Spleen (tissue), 13 donors: ENCODE measurements around the gene TSACC. TPM values are rescaled to one million over a fixed set of nuclear protein-coding genes. Genes with fewer than 3 reads are reported as not detected.

Experiments used
- DNase-seq: peaks from one replicate; pipeline ENCODE4 v3.0.0-alpha.2; 2020
- H3K27ac ChIP-seq, 8 donors: fragments of 200-600 bp; sonication (generic) in 7 of 8; 1 replicate in 4 of 8; 2 replicates in 4 of 8; pipeline versions ENCODE4 v1.5.0 to v1.8.0; 2016 to 2021; ENCODE audit warnings: inconsistent platforms in 4 of 8, mild to moderate bottlenecking in 4 of 8, moderate library complexity in 1 of 8
- H3K27me3 ChIP-seq, 7 donors: fragments of 200-600 bp; sonication (generic) in 6 of 7; replicated peaks in 1 of 7; 1 replicate in 4 of 7; 2 replicates in 3 of 7; pipeline versions ENCODE4 v1.5.0 to v1.8.0; 2016 to 2021; ENCODE audit warnings: inconsistent platforms in 3 of 7, mild to moderate bottlenecking in 1 of 7
- H3K36me3 ChIP-seq, 6 donors: fragments of 200-600 bp; sonication (generic) in 5 of 6; 1 replicate in 4 of 6; 2 replicates in 2 of 6; pipeline versions ENCODE4 v1.5.0 to v1.8.0; 2016 to 2021; ENCODE audit warnings: inconsistent platforms in 2 of 6
- H3K4me1 ChIP-seq, 6 donors: fragments of 200-600 bp; sonication (generic) in 5 of 6; 1 replicate in 3 of 6; 2 replicates in 3 of 6; pipeline versions ENCODE4 v1.5.0 to v1.8.0; 2016 to 2021; ENCODE audit warnings: inconsistent platforms in 3 of 6
- H3K4me3 ChIP-seq, 8 donors: fragments of 200-600 bp; sonication (generic) in 7 of 8; 1 replicate in 4 of 8; 2 replicates in 4 of 8; pipeline versions ENCODE4 v1.5.0 to v1.8.0; 2016 to 2021; ENCODE audit warnings: inconsistent platforms in 4 of 8, mild to moderate bottlenecking in 4 of 8, moderate library complexity in 2 of 8
- H3K9me3 ChIP-seq, 8 donors: fragments of 200-600 bp; sonication (generic) in 7 of 8; 1 replicate in 4 of 8; 2 replicates in 4 of 8; pipeline versions ENCODE4 v1.5.0 to v1.8.0; 2016 to 2021; ENCODE audit warnings: inconsistent platforms in 4 of 8
- POLR2A ChIP-seq, 3 donors: fragments of 450-650 bp; IDR thresholded peaks; one replicate each; pipeline ENCODE4 v1.5.1; 2017; ENCODE audit warnings: antibody characterized with exemption in 3 of 3, mild to moderate bottlenecking in 1 of 3
- POLR2AphosphoS5 ChIP-seq, 3 donors: sonication (generic); formaldehyde crosslinking; IDR thresholded peaks; one replicate each; pipeline ENCODE4 v1.5.1; 2017; ENCODE audit warnings: antibody characterized with exemption in 3 of 3
- WGBS, 5 donors: extraction: QIAGEN DNeasy Blood & Tissue Kit in 3 of 5; methylation state at CpG; one replicate each; pipeline versions ENCODE4 v1.1.5 to v1.1.7; 2013 to 2018; 5-methylcytosine and 5-hydroxymethylcytosine counted together
- intact Hi-C: fragments of 100-400 bp; cut with DNase I; formaldehyde crosslinking; loops from one replicate; pipeline ENCODE4 v1.15.0; 2023; ENCODE audit warnings: low total_unique reads
- long read RNA-seq, 2 donors: transcript quantifications; one replicate each; lab custom pipeline, GENCODE V29; 2026
- polyA plus RNA-seq, 3 donors: library from polyadenylated mRNA; stranded (reverse); fragments of 200-250 nt; gene quantifications; one replicate each; pipeline ENCODE4 v1.2.1, GENCODE V29; 2013
- total RNA-seq, 7 donors: library from RNA; depleted of rRNA in 3 of 7; stranded (reverse); fragments of >200 nt in 3 of 7; fragmentation: NEBNext Ultra II Directional in 4 of 7; extraction: Animal tissue kit (Norgen Biotek cat#: 25700) in 4 of 7; gene quantifications; one replicate each; pipeline versions ENCODE4 v1.1.0 to v1.2.1, GENCODE V29; 2016 to 2021
- TF ChIP-seq, protein P1 (sequence below), 11 experiments: fragments of 200-600 bp in 7 of 11; fragments of 450-650 bp in 4 of 11; sonication (generic) in 4 of 11; IDR thresholded peaks in 8 of 11; conservative IDR thresholded peaks in 3 of 11; 1 replicate in 7 of 11; 2 replicates in 4 of 11; pipeline versions ENCODE4 v1.4.0 to v1.8.0; 2016 to 2021; ENCODE audit warnings: antibody characterized with exemption in 11 of 11, inconsistent platforms in 4 of 11, mild to moderate bottlenecking in 1 of 11
- donor health status: healthy with polysubstance abuse.
- donor health status: DM: no; HTN: no; CAD: no; lungs with moderate emphysema.
- donor health status: DM: no; HTN: no; CAD: no.
- donor health status: Bipolar disorder and iron deficiency.
- donor health status: healthy.
- donor health status: DM: no; HTN: no; CAD: no.
- donor health status: DM: yes; HTN: yes; CAD: no.

The TSACC gene
- total RNA-seq = not detected
- polyA plus RNA-seq = 1 to 10 TPM in 2 of 3 donors, under 1 TPM in 1; 0.41 to 1.4 (median 1.3) TPM
- long read RNA-seq, donor 1 = 0 reads
- long read RNA-seq, donor 2 = 0 reads

DNA sequence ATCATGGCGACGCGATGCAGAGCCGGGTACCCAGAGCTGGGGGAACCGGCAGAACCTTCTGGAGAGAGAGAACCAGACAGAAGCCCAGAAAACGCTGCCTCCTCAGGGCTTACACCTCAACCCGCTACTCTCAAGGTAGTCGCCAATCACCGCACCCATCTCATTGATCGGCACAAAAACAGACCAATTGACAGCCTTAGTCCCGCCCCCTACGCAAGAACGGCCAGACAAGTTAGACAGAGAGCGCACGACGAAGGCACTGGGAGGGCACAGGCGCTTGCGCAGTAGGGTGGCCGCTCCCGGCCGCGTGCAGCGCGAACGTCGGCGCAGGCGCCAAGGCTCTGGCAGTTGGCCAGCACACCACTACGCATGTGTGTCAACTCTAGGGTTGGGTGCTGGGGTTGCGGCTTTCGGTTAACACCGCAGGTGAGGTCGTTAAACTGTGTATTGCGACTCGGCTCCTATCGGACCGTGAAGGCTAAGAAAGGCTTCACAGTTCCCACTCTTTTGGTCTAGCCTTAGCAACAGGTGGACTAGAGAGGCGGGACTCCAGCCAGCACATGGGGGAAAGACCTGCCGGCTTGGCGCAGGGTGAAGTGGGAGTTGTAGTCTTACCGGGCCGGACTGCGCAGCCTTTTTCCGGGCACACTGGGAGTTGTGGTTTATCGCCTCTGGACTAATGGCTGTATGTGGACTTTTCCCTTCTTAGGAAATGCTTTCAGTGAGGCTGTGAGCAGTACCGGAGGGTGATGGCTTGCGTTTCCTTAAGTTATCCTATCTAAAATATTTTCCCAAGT lies at the start of gene TSACC, which contains the start of gene CCT3:
TSACC (plus strand) TSS at position 347 of the 797 bp plus-strand sequence. CDS start 1,232 bp downstream, outside the sequence.
CCT3 (minus strand) TSS at position 113 of the 797 bp plus-strand sequence; CDS start at position 5, 108 bp downstream.
- peak within 1 kb of the TSS; percentile 57 to 95 (median 88) for H3K4me3 ChIP-seq
- intact Hi-C loops = no loop called here
- no peaks in the 10 kb centered on the region for H3K27me3 ChIP-seq
- H3K4me1 ChIP-seq = peaks cover 14 to 40% (median 29%) of the 10 kb centered on the region in 6 donors
- peak; percentile 99 for DNase-seq
- peaks cover 0 to 27% (median 19%) of the 10 kb centered on the region in 6 donors for H3K36me3 ChIP-seq
- peak within 1 kb of the TSS; percentile 82 to 90 (median 86) for H3K27ac ChIP-seq
- H3K9me3 ChIP-seq = no peaks in the 10 kb centered on the region
- 0 to 1% (median 1%) methylated on average over 42 to 47 of the region's 47 CpGs for WGBS, 5 donors
- peak; percentile 87 to 98 (median 92) for TF ChIP-seq POLR2AphosphoS5 (IDR thresholded peaks at IDR 0.05)
- peak in 1 of 3 donors; percentile 73 for TF ChIP-seq POLR2A (IDR thresholded peaks at IDR 0.05)
- TF ChIP-seq, protein P1, sequence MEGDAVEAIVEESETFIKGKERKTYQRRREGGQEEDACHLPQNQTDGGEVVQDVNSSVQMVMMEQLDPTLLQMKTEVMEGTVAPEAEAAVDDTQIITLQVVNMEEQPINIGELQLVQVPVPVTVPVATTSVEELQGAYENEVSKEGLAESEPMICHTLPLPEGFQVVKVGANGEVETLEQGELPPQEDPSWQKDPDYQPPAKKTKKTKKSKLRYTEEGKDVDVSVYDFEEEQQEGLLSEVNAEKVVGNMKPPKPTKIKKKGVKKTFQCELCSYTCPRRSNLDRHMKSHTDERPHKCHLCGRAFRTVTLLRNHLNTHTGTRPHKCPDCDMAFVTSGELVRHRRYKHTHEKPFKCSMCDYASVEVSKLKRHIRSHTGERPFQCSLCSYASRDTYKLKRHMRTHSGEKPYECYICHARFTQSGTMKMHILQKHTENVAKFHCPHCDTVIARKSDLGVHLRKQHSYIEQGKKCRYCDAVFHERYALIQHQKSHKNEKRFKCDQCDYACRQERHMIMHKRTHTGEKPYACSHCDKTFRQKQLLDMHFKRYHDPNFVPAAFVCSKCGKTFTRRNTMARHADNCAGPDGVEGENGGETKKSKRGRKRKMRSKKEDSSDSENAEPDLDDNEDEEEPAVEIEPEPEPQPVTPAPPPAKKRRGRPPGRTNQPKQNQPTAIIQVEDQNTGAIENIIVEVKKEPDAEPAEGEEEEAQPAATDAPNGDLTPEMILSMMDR (IDR thresholded peaks at IDR 0.05 in 8 of 11, conservative IDR thresholded peaks at IDR 0.05 in 3 of 11) = peak in 2 of 11 experiments; percentile 22 to 39

DNA sequence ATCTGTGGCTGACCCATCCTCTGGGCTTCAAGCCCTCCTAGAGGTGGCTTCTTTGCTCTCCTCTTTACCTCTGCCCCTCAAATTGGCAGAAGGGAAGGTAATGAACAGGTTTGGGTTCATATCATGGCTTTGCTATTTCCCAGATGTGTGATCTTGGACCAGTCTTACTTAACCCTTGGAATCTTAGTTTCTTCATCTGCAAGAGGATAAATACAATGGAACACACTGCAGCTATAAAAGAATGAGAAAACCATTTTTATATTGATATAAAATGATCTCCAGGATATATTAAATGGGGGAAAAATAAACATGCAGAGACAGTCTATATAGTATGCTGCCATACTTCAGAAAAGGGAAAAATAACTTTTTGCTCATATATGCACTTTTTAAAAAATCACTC lies 48.5 kb upstream of the TSACC start:
- H3K4me1 ChIP-seq = peaks cover 8 to 51% (median 25%) of the 10 kb centered on the region in 6 donors
- no peak overlapping the region for H3K27ac ChIP-seq
- no peaks in the 10 kb centered on the region for H3K9me3 ChIP-seq
- H3K4me3 ChIP-seq = no peak overlapping the region
- peaks cover 0 to 86% (median 27%) of the 10 kb centered on the region in 6 donors for H3K36me3 ChIP-seq
- intact Hi-C loops = no loop called here
- H3K27me3 ChIP-seq = no peaks in the 10 kb centered on the region
- no peak for DNase-seq
- no peak for TF ChIP-seq POLR2A (IDR thresholded peaks at IDR 0.05)
- TF ChIP-seq, protein P1 (IDR thresholded peaks at IDR 0.05 in 8 of 11, conservative IDR thresholded peaks at IDR 0.05 in 3 of 11) = no peak
- TF ChIP-seq POLR2AphosphoS5 (IDR thresholded peaks at IDR 0.05) = no peak

DNA sequence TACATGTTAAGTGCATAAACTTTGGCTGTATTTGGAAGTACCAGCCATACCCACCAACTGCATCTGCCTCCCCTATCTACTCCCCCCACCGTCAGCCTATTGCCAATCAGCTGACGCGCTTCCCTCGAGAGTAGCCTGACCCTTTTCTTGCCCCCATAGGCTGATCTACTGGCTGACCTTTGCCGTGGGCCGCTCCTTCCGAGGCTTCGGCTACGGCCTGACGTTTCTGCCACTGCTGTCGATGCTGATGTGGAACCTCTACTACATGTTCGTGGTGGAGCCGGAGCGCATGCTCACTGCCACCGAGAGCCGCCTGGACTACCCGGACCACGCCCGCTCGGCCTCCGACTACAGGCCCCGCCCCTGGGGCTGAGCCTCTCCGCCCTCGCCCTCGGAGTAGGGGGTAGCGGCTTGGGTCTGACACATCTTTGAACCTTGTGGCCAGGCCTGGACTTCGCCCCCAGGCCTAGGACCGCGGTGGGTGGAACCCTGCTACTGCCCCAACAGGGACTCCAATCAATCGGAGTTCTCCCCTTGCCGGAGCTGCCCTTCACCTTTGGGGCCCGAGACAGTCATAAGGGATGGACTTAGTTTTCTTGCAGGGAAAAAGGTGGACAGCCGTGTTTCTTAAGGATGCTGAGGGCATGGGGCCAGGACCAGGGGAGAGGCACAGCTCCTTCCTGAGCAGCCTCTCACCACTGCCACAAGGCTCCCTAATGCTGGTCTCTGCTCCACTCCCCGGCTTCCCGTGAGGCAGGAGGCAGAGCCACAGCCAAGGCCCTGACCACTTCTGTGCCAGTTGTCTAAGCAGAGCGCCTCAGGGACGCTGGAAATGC lies 46.9 kb upstream of the TSACC start:
- WGBS, 5 donors = 25 to 40% (median 33%) methylated on average over 31 to 37 of the region's 37 CpGs
- peak in 1 of 3 donors; percentile 3 for TF ChIP-seq POLR2A (IDR thresholded peaks at IDR 0.05)
- TF ChIP-seq, protein P1 (IDR thresholded peaks at IDR 0.05 in 8 of 11, conservative IDR thresholded peaks at IDR 0.05 in 3 of 11) = no peak
- TF ChIP-seq POLR2AphosphoS5 (IDR thresholded peaks at IDR 0.05) = peak; percentile 70 to 82 (median 79)
- no peaks in the 10 kb centered on the region for H3K27me3 ChIP-seq
- intact Hi-C loops = no loop called here
- peaks cover 10 to 58% (median 35%) of the 10 kb centered on the region in 6 donors for H3K4me1 ChIP-seq
- peak overlapping the region in 7 of 8 donors; percentile 6 to 63 (median 22) for H3K4me3 ChIP-seq
- no peaks in the 10 kb centered on the region for H3K9me3 ChIP-seq
- H3K27ac ChIP-seq = peak overlapping the region in 7 of 8 donors; percentile 45 to 80 (median 71)
- peak; percentile 92 for DNase-seq
- H3K36me3 ChIP-seq = peaks cover 0 to 71% (median 17%) of the 10 kb centered on the region in 6 donors
